CD4-positive, alpha-beta T cell treated with Interferon gamma for 1 hour (primary cell): ENCODE data around the gene PSMC4.
A peak's percentile ranks its signal among the peaks of the same experiment; 100 is the strongest.

ENCODE experiments used
- DNase-seq: peaks from one replicate; pipeline ENCODE4 v3.0.0-alpha.2; 2020

Gene PSMC4

DNA sequence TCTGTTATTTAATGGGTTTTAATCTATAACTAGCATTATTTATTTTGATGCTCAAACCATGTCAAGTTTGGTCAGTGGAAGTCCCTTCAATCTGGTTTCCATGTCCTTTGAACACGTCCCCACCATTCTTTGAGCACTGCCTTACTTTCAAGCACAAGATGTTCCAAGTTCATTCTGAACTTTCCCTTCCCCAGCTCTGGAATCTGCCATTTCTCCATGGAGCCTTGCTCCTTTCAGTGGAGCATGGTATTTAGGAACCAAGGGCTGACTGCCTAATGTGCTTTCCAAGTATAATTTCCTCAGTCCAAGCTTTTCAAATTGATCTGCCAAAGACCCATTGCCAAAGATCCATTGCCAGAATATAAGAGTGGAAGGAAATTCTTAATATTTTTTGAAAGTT lies 24.8 kb downstream of the PSMC4 start:
- DNase-seq, result no peak

DNA sequence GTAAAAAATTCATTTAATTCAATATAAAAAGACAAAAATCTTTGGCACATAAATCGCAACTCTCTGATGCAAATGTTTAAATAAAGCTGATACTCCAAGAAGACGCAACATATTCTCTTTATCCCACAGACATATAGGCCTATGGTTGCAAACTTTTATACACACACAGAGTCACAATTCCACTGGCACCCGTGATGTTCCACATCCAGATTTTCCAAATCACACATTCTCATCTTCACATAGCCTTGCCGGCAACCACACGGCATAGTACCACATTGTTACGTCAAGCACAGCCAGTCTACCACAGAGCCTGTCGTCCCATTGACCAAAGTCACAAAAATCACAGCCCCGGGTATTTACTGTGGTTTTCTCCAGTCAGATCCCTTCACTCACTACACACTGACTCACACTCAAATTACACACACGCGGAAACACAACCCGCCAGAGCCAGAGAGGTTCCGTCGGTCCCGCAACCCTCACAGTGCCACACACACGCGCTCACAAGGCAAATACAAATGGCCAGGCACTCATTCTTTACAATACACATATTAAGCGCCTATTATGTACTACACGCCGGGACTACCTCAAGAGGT lies 25.3 kb downstream of the PSMC4 start:
- DNase-seq, result peak; percentile 33

DNA sequence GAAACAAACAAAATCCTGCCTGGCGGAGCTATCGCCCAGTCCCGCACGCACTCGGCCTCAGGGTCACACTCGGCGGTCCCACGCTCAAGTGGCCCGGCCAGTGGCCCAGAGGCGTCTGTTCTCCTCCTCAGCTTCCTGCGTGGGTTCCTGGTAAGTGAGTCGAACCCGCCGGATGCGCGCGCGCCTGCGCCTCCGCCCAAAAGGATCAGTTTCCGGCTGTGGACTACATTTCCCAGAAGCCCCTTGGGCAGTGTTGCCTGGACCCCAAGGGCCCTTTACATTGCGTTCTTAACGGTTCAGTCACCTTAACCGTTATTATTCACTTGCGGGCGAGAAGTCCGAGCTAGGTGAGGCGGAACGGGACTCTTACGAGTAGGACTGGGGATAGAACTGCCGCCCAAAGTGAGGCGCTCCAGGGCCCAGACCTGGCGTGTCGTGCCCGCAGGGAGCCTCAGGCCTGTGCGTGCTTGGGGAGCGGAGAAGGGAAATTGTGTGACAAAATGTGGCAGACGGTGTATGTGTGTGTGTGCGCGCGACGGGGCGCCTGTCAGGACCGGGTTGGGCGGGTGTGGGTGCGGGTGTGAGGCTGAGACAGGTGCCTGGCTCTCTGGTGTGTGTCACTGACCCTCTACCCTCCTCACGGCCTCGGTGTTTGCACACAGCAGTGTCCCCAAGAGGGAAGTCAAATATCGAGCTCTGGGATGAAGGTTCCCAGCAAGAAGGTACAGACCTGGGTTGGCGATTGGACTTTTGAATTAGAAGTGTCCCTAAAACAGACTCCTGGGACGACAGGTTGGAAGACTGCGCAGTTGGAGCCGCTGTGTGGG lies 26.1 kb downstream of the PSMC4 start, which contains the start of gene ZNF546:
ZNF546 (plus strand) TSS at position 250 of the 827 bp plus-strand sequence. CDS start 1,267 bp downstream, outside the sequence.
- peak; percentile 90 for DNase-seq

DNA sequence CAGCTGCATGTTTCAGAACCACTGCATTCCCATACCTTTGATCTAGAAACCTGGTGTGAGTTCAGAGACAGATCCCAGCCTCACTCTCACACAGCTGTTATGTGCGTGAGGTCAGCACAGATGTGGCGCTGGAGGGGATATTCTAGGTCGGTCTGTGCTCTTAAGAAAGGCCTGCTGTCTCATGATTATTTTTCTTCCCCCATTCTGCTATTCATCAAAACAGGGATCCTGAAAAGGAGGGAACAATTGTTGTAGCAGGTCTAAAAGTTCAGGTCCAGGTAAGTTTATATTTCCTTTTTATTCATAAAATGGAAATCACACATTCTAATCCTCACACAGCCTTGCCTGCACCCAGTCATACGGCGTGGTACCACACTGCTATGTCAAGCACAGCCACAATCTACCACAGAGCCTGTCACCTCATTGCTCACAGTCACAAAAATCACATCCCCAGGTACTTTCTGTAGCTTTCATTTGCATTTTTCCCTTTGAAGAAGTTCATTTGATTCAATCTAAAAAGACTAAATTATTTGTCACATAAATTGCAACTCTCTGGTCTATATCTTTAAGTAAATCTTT lies 26.8 kb downstream of the PSMC4 start:
- no peak for DNase-seq

DNA sequence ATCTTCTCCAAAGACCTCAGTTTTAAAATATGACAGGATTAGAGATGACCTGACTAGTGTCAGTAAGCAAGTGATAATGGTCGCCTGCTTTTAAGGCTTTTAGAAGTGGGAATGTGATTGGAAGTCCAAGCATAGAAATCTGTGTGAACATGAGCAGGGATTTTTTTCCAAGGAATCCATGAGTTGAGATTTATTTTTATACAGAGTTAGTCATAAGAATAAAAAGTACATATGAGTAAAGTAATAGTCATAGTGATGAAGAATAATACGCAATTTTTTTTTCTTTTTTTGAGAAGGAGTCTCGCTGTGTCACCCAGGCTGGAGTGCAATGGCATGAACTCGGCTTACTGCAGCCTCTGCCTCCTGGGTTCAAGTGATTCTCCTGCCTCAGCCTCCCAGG lies 27.5 kb downstream of the PSMC4 start:
- no peak for DNase-seq

DNA sequence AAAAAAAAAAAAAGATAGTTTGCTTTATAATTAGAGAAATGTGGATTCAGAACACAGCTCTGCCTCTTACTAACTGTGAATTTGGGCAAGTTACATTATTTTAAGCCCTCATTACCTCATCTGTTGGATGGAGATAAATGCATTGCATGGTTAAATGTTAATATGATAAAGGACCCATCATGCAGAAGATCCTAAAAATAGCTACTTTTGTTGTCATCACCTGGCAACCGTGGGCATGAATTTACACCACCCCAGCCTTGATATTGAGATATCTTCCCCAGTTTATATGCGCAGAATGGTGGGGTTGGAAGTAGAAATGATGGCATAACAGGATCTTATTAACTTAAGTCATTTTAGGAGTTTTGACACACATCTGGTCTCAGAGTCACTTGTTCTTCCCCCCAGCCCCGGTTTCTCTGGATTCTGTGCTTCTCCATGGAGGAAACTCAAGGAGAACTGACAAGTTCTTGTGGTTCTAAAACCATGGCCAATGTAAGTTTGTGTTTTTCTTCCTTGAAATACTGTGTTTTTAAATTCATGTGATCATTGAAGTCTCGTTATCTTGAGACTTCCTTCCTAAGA lies 34.8 kb downstream of the PSMC4 start:
- DNase-seq, result no peak

DNA sequence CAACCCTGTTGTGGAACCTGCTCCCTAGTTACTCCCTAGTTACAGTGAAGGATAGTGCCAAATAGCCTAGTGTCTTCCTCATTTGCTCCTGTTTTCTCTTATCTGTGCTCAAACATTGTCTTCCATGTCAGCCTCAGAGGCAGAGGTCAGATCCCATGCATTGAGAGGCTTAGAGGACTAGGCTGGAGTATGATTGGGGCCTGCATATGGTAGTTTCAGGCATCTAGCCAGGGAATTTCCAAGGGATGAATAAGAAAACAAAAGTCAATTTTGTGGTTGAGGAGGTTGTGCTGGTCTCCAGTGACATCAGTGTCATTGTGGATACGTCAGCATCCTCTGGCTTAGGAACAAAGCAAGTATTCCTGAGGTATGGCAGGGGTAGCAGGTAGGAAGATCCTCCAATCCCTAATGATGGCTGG lies 35.3 kb downstream of the PSMC4 start:
- DNase-seq, result no peak

DNA sequence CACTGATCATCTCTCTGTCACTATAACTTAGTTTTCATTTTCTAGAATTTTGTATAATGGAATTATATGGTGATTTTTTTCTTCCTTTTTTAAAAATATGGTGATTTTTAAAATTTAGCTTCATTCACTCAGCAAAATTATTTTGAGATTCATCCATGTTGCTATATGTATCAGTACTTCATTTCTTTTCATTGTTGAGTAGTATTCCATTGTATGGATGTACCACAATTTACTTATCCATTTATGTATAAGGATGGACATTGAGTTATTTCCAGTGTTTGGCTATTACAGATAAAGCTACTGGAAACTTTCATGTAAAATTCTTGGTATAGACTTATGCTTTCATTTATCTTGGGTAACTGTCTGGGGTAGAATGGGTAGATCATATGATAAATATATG lies 38.7 kb downstream of the PSMC4 start:
- no peak for DNase-seq

DNA sequence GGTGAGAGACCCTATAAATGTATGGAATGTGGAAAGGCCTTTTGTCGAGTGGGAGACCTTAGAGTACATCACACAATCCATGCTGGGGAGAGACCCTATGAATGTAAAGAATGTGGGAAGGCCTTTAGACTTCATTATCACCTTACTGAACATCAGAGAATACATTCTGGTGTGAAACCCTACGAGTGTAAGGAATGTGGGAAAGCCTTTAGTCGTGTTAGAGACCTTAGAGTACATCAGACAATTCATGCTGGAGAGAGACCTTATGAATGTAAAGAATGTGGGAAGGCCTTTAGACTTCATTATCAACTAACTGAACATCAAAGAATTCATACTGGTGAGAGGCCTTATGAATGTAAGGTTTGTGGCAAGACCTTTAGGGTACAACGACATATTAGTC lies 43.0 kb downstream of the PSMC4 start:
- DNase-seq, result no peak

DNA sequence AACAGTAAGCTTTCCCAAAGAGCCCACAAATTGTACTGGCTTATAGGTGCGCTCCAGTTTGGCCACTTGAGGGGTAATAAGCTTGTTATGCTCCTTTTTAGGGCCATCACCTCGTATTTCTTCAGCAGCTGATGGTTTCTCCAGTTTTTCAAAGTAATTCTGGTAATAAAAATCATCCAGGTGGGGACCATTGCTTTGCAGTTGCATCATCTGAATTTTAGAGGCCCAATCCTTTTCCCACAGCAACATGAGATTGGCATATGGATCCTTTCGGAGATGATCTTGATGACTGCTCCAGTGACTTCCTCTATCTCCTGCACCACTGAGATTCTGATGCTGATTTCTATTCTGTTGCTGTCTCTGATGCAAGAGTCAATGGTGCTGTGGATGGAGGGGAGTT lies 53.0 kb downstream of the PSMC4 start:
- no peak for DNase-seq

DNA sequence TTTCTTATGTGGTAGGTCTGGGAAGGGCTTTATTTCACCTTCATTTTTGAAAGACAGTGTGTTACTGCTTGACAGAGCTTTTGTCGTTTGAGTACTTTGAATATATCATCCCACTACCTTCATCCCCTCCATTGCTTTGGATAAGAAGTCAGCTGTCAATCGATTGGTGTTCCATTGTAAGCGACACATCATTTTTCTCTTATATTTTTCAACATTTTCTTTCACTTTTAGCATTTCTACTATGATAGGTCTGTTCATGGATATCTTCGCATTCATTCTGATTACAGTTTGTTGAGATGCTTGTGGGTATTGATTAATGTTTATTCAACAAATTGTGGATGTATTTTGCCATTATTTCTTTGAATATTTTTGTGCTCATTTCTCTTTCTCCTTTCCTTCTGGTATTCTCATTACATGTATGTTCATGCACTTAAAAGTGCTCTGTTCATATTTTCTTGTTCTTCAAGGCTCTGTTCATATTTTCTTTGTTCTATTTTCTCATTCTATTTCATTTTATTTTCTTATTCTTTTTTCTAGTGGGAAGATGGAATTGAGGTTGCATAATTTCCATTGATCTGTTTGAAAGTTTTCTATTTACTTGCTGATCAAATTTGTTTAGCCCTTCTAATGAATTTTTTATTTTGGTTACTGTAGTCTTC lies 55.1 kb downstream of the PSMC4 start:
- no peak for DNase-seq

DNA sequence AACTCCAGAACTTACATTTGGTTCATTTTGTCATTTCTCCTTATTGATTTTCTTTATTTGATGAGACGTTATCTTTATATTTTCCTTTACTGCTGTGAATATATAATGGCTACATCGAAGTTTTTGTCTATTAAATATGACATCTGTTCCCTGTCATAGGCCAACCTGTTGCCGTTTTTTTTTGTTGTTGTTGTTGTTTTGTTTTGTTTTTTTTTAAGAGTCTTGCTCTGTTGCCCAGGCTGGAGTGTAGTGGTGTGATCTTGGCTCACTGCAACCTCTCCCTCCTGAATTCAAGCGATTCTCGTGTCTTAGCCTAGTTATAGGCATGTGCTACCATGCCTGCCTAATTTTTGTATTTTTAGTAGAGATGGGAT lies 55.6 kb downstream of the PSMC4 start:
- DNase-seq, result no peak
